HepG2 (cell line): ENCODE data around the gene CMIP.

Experiments used
- ARNTL ChIP-seq: sonication (generic); formaldehyde crosslinking; IDR thresholded peaks from 2 replicates; pipeline ENCODE4 v1.4.0; 2020; ENCODE audit warnings: mild to moderate bottlenecking, missing genetic modification reagents
- EZH2 ChIP-seq: conservative IDR thresholded peaks from 2 replicates; pipeline ENCODE4 v1.6.1; 2012; ENCODE audit warnings: mild to moderate bottlenecking, low read depth, low read length, moderate library complexity
- MTA3 ChIP-seq: sonication (generic); formaldehyde crosslinking; IDR thresholded peaks from 2 replicates; pipeline ENCODE4 v1.4.0; 2020; ENCODE audit warnings: missing genetic modification reagents
- NFATC3 ChIP-seq: sonication (generic); formaldehyde crosslinking; IDR thresholded peaks from 2 replicates; pipeline ENCODE4 v1.5.1; 2020; ENCODE audit warnings: mild to moderate bottlenecking, missing genetic modification reagents
- SP1 ChIP-seq, 2 experiments: fragments of 450-650 bp in 1 of 2; sonication (generic) in 1 of 2; formaldehyde crosslinking in 1 of 2; IDR thresholded peaks; 2 replicates each; pipeline versions ENCODE4 v1.4.0 to v1.6.1; 2016 to 2020; ENCODE audit warnings: missing genetic modification reagents in 1 of 2
- SP2 ChIP-seq: sonication (generic); formaldehyde crosslinking; IDR thresholded peaks from 2 replicates; pipeline ENCODE4 v1.5.1; 2020; ENCODE audit warnings: mild to moderate bottlenecking, missing genetic modification reagents
- ZNF331 ChIP-seq: sonication (generic); formaldehyde crosslinking; IDR thresholded peaks from 2 replicates; pipeline ENCODE4 v1.4.0; 2020; ENCODE audit warnings: missing genetic modification reagents
- TF ChIP-seq, protein P1 (sequence below): sonication (generic); formaldehyde crosslinking; IDR thresholded peaks from 2 replicates; pipeline ENCODE4 v1.5.0; 2020; ENCODE audit warnings: mild to moderate bottlenecking, missing genetic modification reagents, moderate library complexity

GRCh38 chr16:81714583-81714982, 270.0 kb downstream of the CMIP start:
- TF ChIP-seq ARNTL (CRISPR knock-in tag) (no peak), NFATC3 (no peak), MTA3 (CRISPR knock-in tag) (no peak), EZH2 (no peak), ZNF331 (no peak), SP2 (CRISPR knock-in tag) (no peak), SP1 (IDR thresholded peaks at IDR 0.05) (no peak), SP1 (CRISPR knock-in tag; IDR thresholded peaks at IDR 0.05) (no peak)
- TF ChIP-seq, protein P1, sequence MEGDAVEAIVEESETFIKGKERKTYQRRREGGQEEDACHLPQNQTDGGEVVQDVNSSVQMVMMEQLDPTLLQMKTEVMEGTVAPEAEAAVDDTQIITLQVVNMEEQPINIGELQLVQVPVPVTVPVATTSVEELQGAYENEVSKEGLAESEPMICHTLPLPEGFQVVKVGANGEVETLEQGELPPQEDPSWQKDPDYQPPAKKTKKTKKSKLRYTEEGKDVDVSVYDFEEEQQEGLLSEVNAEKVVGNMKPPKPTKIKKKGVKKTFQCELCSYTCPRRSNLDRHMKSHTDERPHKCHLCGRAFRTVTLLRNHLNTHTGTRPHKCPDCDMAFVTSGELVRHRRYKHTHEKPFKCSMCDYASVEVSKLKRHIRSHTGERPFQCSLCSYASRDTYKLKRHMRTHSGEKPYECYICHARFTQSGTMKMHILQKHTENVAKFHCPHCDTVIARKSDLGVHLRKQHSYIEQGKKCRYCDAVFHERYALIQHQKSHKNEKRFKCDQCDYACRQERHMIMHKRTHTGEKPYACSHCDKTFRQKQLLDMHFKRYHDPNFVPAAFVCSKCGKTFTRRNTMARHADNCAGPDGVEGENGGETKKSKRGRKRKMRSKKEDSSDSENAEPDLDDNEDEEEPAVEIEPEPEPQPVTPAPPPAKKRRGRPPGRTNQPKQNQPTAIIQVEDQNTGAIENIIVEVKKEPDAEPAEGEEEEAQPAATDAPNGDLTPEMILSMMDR: no peak
